ENCODE measurements around the gene KIAA0232.
"Not testable (repeated sequence)": the region's sequence is repeated elsewhere in the genome, so short reads cannot be mapped to it uniquely, and the experiment has no call there.

The KIAA0232 gene

DNA sequence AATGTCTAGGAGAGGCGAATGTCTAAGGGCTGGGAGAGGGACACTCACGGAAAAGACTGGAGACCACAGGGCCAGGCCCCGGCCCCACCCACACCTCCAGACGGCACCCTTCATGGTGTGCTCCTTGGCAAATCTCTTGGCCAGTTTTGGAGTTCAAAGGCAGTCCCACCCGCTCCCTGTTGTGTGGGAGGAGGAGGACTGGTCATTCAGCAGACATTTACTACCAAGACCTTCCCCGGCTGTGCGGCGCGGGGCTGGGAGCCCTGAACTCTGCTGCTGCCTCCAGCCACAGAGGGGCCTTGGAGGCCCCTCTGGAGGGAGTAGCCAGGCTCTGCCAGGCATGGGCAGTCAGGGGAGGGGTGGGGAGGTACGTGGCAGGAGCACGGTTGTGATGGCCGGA lies 118.4 kb downstream of the KIAA0232 start:
- DNase-seq (ENCODE audit: low read depth): no peak

DNA sequence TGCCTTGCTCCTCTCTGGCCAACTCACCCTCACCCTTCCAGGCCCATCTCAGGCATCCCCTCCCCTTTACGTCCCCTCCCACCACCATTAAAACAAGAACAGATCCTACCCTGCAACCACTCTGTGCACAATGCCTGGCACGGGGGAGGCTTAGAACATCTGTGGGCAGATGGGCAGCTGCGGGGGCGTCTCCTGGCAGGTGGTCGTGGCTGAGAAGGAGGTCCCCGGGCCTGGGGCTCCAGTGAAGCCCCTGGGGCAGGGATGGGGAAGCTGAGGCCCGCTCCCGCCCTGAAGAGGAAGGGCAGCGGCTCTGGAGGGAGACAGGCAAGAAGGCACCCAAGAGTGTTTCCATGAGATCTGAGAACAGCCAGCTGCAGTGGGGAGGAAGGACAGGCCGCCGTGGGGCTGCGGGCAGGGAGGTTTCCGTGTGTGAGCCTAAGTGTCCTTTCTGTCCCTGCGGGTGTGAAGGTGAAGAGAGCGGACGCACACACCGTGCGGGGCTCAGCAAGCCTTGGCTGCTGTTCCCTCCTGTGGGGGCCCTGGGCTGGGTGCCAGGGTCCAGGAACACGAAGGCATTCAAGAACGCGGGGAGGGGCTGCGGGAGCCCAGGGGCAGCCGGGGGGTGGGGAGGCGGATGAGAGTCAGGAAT lies 119.3 kb downstream of the KIAA0232 start:
- no peak for DNase-seq (ENCODE audit: low read depth)

DNA sequence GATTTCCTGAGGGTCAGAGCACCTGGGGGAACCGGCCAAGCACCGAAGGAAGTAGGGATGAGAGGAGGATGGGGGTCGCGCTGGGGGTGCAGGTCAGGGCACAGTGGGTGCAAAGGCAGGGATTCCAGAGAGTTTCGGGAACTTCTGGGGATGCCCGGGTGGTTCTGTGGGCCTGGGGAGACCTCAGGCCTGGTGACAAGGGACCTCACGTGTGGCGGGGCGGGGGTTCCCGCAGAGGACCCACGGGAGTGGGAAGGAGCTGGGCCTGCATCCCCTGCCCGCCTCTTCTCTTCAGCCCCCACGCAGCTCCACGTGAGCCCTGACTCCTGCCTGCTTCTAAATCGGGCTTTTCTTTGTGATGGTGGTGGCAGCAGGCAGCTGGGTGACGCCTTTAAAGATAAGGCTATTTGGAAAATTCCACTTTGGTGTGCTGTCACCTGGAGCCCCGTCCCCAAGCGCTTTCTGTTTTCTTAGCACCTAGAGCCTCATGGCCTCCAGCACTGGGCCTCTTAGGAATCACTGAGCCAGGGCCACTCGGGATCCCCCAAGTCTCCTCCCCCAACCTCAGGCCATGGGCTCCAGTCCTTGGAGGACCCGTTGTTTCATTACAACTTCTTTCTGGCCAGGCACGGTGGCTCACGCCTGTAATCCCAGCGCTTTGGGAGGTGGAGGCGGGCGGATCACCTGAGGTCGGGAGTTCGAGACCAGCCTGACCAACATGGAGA lies 120.0 kb downstream of the KIAA0232 start:
- no peak for DNase-seq (ENCODE audit: low read depth)

DNA sequence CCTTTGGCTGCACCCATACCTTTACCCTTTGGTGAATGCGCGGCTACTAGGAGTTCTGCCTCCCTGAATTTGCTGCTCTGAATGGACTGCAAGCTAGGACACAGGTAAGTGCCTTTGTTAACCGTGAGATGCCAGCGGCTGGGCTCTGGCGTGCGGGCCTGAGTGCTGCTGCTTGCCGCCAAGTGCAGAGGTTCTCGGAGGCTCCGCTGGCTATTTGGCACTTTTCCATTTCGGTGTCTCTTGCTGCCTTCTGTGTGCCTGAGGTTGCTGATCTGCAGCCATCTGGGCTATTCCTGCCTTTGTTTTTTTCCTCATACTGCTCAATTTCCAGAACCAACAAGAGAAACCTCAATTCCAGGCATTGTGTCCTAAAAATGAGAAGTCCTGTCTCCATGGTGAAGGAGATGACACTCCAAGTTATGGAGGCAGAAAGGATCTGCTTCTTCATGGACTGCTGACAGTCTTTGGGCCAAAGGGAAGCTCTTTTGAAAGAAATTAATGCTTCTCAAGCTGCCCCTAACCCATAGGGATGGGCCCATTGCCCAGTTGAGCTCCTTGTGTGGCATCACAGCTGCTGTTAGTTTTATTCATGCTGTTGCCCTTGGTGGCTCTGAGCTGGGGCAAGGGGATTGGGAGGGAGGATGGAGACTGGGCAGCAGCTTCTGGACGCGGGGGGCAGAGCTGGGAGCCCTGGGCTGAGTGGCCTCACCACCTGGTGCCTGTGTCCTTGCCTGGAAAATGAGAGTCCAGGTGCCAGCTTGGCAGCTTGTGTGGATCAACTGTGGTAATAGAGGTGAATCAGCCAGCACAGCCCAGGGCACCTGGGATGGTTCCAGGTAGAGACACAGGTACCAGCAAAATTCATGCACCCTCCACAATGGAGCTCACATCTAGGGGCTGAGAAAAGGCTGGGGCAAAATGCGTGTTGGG lies 123.3 kb downstream of the KIAA0232 start:
- no peak for DNase-seq (ENCODE audit: low read depth)

DNA sequence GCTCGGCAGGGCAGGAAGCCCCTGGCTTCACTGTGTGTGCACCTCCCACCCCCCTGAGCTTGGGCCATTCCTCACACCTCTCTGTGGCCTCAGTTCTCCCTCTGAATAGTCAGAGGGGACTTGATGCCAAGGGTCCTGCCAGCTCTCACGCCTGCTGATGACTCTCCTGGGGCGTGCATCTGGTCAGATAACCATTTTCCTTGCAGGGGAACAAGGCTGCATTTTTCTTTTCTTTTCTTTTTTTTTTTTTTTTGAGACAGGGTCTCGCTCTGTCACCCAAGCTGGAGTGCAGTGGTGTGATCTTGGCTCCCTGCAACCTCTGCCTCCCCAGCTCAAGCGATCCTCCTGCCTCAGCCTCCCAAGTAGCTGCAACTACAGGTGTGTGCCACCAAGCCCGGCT lies 124.0 kb downstream of the KIAA0232 start:
- not testable (repeated sequence) for DNase-seq (ENCODE audit: low read depth)

DNA sequence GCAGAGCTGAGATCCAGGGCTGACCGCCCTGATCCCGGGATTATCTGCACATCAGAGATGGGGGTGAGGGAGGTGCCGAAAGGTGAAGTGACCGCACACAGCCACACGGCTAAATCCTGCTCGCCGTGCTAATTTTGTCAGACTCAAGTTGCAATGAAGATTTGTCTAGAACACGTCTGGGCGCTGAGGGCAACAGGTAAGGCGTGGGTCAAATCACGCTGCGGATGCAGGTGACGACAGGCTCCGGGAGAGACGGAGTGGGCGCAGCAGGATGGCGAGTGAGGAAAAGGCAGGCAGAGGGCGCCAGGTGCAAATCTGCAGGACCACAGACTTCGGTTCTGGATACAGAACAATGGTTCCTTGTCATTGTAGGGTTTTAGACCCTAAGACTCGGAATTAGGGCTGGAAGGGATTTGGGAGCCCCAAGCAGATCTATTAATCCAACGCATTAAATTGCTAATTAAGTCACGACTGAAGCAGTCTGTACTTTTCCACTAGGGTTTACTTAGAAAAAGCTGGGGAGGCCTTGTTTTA lies 125.2 kb downstream of the KIAA0232 start:
- DNase-seq (ENCODE audit: low read depth): peak; percentile 16

DNA sequence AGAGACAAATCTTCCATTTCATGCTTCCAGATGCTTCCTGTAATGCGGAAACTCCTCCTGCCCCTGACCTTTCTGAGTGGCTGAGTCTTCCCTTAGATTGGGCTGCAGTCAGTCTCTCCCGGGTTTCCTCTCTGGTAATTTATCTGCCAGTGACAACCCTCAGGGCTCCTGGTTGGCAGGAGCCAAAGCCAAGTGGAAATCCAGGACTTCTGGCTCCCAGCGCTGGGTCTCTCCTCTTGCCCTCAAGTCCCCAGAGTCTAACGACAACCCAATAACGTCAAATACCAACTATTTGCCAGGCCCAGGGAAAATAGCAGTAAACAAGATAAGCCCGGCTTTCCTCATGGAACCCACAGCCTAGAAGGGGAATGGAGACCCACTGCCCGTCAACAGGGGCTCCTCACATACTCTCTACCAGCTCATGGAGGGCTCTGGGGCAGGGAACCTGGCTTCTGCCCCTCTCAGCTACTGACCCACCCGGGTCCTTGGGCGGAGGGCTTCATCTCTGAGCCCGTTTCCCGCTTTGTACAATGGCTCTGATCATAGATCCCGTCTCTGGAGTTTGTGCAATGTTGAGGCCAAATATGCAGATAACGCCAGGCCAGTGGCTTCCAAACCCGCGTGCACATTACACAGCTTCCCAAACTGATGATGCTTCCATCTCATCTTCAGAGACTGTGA lies 126.0 kb downstream of the KIAA0232 start:
- DNase-seq (ENCODE audit: low read depth): no peak

DNA sequence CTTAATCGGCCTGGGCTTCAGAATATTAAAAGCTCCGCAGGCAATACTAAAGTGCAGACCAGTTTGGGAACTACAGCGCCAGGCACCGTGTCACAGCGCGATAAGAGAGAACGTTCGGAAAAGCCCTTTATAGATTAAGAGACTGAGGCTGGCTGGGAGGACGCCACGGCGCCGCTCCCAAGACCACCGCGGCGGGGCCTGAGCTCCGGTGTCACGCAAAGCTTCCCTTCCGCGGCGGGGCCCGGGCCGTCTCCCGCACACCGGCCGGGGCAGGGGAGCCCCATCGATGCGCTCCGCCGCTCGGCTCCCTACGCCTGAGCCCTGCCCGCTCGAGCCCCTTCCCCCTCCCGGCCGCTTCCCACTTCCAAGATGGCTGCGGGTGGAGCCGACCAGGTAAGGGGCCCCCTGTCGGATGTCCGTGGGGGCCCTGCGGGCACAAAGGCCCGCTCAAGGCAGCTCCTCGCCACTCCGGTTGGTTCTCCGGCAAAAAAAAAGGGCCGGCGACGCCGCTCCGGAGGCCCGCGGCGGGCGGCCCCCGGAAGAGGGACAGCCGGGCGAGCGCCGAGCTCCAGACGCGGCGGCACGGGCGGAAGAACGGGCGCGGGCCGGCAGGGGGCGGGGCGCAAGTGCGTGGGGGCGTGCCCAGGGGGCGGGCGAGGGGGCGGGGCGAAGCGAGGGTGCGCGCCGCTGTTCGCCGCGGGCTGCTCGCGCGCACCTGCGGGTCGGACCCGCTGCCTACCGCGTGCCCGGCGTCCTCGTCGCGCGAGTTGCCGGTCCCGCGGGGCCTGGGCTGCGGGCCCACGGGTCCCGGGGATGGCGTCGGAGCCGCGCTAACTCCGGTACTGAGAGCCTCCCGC lies 126.8 kb downstream of the KIAA0232 start, which contains the start of gene TBC1D14:
Gene TBC1D14, plus strand, starts transcription at position 714 of the 857 bp plus-strand sequence. CDS start 13,564 bp downstream, outside the sequence.
- peak; percentile 86 for DNase-seq (ENCODE audit: low read depth)

DNA sequence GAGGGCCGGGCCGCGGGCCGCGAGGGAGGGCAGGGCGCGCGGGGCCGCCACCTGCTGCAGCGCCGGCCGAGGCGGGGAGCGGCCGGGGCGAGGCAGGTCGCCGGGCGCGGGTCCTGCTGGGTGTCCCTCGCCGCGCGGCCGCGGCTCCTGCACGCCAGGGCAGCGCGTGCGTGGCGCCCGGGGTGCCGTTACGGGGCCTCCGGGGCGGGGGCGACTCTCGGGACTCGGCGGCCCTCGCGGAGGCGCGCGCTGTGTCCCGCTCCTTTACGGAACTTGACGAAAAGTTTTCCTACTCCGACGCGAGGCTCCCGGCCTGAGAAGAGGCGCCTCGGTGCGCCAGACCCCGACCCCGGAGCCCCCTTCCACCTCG lies 127.4 kb downstream of the KIAA0232 start:
- no peak for DNase-seq (ENCODE audit: low read depth)

DNA sequence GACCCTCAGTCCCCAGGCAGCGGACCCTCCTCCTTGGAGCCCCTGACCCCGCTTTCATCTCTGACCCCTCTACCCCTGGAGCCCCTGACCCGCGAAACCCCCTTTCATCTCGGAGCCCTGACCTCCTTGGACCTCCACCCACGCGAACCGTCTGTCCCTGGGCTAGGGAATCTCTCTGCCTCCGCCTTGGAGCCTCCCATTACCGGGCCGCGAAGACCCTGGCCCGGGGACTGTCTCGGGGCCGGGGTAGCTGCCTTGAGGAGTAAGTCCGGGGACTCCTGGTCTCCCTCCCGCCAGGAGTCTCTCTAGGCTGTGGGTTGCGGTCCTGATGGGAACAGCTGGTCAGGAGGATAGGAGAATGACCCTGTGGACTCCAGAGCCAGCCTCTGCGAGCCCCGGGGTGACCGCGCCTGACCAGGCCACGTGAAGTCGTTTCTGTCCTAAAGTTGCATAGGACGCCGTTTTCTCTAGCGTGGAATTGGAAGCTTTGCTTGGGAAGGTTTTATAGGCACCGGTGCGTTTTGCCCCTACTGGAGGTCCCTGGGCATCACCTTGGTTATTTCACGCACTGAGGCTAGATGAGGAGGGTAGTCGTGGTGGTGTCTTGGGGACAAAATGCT lies 127.9 kb downstream of the KIAA0232 start:
- no peak for DNase-seq (ENCODE audit: low read depth)

DNA sequence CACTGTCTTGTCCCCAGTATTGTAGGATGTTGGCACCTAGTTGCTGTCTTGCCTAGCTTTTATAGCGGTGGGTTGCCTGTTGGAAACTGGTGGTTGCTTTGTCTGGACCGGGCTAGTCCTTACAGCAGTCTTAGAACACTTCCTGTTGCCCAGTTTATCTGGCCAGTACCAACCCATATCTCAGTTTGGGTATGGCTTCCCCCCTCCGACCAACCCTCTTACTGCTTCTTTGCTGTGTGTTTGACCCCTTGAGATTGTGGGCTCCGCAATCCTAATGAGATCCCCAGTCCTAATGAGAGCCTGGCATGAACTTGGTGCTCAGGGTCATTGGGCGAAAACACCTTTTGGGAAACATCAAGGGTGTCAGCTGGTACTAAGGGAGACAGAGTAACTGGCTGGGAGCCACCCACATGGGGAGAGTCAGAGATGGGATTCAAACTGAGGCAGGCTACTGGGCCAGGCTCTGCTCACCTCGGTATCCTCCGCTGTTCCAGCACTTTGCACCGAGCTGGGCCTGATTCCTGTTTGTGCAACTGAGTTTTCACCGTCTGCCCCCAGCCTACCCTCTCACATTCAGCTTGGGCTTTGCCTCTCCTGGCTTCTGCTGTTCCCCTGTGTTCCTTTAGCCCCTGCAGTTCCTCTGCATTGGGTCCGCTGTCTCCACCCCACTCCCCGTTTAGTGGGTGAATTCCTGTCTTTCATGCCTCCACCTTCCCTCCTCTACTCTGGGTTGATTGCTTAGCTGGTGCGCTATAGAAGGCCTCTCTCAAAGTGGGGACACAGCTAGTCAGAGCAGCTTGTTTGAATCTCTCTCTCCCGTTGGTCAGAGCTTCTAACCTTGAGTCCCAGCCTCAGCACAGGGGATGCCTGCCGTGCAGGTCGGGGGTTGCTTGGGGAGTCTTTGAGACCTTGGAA lies 128.7 kb downstream of the KIAA0232 start:
- DNase-seq (ENCODE audit: low read depth): no peak

DNA sequence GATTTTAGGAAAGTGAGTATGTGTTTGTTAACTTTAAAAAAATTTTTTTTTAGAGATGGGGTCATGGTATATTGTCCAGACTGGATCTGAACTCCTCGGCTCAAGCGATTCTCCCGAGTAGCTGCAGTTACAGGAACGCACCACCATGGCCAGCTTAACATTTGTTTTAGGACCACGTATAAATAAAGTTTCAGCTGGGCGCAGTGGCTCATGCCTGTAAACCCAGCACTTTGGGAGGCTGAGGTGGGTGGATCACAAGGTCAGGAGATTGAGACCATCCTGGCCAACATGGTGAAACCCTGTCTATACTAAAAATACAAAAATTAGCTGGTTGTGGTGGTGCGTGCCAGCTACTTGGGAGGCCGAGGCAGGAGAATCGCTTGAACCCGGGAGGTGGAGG lies 129.4 kb downstream of the KIAA0232 start:
- not testable (repeated sequence) for DNase-seq (ENCODE audit: low read depth)

DNA sequence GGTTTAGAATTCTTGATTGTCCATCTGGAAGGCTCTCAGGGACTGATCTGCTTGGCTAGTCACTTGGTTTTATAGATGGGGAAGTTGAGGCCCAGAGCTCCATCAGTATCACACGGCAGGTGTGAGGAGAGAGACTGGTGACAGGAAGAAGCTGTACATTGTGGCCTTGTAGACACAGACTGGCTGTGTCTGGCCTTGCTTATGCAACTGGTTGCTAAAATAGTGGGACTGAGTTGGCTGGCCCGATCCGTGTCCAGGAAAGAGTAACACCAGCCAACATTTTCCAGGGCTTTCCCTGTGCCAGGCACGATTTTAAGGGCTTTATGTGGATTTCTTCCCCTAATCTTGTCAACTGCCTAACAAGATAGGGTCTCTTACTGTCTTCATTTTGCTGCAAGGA lies 129.9 kb downstream of the KIAA0232 start:
- DNase-seq (ENCODE audit: low read depth): no peak

DNA sequence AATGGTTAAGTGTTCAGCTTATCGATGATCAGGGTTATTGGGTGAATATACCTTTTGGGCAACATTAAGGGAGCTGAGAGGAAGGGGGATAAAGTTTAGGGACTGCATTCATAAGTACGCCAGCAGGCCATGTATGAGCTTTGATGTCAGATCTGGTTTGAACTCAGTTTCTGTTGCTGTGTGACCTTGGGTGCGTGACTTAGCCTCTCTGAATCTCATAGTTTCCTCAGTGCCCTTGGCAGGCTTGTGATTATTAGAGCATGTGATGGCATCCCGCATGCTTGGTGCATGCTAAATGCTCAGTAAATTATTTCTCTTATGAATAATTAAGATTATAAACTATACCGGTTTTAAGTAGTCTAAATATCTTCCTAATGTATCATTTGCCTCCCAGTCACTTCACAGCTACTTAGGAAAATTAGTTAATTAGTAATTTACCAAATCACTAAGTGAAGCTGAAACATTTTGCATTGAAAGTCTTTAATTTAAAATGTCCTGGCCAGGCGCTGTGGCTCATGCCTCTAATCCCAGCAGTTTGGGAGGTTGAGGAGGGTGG lies 130.9 kb downstream of the KIAA0232 start:
- no peak for DNase-seq (ENCODE audit: low read depth)

DNA sequence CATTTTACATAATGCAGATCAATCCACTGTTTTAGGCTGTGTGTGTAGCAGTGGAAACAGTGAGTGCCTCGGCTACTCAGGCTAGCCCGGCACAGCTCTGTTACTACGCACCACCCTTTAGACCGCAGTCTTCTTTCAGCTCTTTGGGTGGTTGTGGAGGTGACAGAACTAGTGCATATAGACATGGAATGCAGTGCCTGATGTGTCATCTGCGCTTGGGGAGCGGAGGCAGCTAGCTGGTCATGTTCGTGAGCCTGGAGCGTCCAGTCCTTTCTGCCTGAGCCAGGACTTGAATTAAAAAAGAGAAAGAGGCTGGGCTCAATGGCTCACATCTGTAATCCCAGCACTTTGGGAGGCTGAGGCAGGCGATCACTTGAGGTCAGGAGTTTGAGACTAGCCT lies 131.9 kb downstream of the KIAA0232 start:
- DNase-seq (ENCODE audit: low read depth): no peak

DNA sequence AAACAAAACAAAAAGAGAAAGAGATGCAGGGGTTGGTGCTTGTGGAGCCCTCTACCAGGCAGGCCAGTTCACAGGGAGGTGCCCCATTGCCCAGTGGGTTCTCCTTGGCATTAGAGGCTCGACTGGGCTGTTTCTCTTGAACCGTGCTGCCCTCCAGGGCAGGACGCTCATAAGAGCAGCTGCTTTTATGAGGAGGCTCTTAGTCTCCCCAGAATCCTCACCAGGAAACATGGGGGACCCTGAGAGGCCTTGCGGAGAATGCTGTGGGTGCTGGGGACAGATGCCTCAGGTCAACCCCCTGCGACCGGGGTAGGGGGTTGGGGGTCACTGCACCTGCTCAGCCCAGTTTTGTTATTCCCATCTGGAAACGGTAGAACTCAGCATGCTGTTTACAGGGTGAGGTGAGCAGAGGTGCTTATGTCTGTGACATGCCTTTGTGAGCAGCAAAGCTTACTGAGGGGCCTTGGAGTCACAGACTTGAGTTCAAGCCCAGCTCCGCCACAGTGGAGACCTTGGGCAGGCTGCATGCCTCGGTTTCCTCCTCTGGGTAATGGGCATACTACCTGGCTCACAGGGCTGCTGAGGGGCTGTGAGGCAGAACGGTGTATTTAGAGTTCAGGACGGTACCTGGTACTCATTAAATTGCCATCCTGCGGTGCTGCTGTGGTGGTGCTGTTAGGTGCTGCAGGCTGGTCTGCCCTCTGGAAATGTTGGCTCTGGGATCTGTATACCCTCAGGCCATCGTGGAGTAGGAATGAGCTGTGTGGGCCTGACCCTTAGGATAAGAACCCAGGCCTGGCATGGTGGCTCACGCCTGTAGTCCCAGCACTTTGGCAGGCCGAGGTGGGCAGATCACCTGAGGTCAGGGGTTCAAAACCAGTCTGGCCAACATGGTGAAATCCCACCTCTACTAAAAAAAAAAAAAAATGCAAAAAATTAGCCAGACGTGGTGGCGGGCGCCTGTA lies 132.8 kb downstream of the KIAA0232 start:
- no peak for DNase-seq (ENCODE audit: low read depth)

DNA sequence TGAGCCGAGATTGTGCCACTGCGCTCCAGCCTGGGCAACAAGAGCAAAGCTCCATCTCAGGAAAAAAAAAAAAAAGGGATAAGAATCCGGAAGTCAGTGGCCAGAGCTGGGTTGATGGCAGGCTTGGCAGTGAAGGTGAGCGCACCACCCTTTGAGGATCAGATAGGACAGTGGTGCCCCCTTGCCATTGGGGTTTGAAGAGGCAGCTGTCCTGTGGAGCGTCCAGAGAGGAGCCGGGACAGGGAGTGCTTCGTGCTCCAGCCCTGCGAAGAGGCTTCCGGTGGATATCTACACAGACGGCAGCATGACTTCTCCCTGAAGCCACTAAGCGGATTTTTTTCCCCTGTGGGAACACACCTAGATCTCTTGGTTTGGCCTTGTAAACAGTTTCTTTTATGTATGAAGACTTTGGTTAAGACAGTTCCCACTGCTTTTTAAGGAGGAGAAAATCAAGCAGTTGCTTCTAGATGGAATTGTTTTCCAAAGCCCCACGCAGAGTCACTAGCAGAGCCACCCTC lies 133.6 kb downstream of the KIAA0232 start:
- no peak for DNase-seq (ENCODE audit: low read depth)
